WTC11 (cell line): ENCODE data around the gene CLIP2. TPM values are rescaled to one million over a fixed set of nuclear protein-coding genes. Genes with fewer than 3 reads are reported as not detected.
A peak's percentile ranks its signal among the peaks of the same experiment; 100 is the strongest.
"Not testable (repeated sequence)": the region's sequence is repeated elsewhere in the genome, so short reads cannot be mapped to it uniquely, and the experiment has no call there.

Source experiments
- ATAC-seq: fragments of 200-7000 bp; cut with Tn5 transposase; 2 replicates; pipeline ENCODE4 v1.10.0; 2021; ENCODE audit warnings: mild to moderate bottlenecking, moderate library complexity
- CTCF ChIA-PET: fragments of 300-600 bp; sonication (Branson Sonifier 250); formaldehyde crosslinking; loops from one replicate; lab custom pipeline; 2021; ENCODE audit warnings: antibody characterized with exemption; lab: Charles Lee
- POLR2A ChIA-PET: fragments of 350-600 bp; sonication (Branson Sonifier 250); formaldehyde crosslinking; loops from one replicate; lab custom pipeline; 2021; ENCODE audit warnings: antibody characterized with exemption; lab: Charles Lee
- DNase-seq: peaks from one replicate; pipeline ENCODE4 v3.0.0; 2021; ENCODE audit warnings: low spot score
- H3K27ac Mint-ChIP-seq: 2 replicates; pipeline ENCODE4 v1.8.0; 2021; ENCODE audit warnings: mixed read lengths
- H3K27me3 Mint-ChIP-seq: 2 replicates; pipeline ENCODE4 v1.8.0; 2021; ENCODE audit warnings: low read depth, mild to moderate bottlenecking, moderate library complexity, mixed read lengths
- H3K36me3 Mint-ChIP-seq: 2 replicates; pipeline ENCODE4 v1.8.0; 2021; ENCODE audit warnings: mixed read lengths
- H3K4me1 Mint-ChIP-seq: 2 replicates; pipeline ENCODE4 v1.8.0; 2022; ENCODE audit warnings: mixed read lengths
- H3K4me3 Mint-ChIP-seq: 2 replicates; pipeline ENCODE4 v1.8.0; 2021; ENCODE audit warnings: mild to moderate bottlenecking, moderate library complexity, mixed read lengths
- H3K9me3 Mint-ChIP-seq: 2 replicates; pipeline ENCODE4 v1.8.0; 2021; ENCODE audit warnings: mixed read lengths
- AFF4 ChIP-seq: sonication (generic); formaldehyde crosslinking; IDR thresholded peaks from 2 replicates; pipeline ENCODE4 v1.8.1; 2023; ENCODE audit warnings: mild to moderate bottlenecking, missing genetic modification reagents, borderline replicate concordance
- ATF3 ChIP-seq: sonication (generic); formaldehyde crosslinking; conservative IDR thresholded peaks from 2 replicates; pipeline ENCODE4 v1.8.1; 2022; ENCODE audit warnings: mild to moderate bottlenecking, missing genetic modification reagents
- CTCF ChIP-seq: fragments of 200-600 bp; IDR thresholded peaks from 2 replicates; pipeline ENCODE4 v1.8.0; 2022; ENCODE audit warnings: antibody characterized with exemption
- ERG ChIP-seq: fragments of 250-450 bp; sonication (Bioruptor Pico); IDR thresholded peaks from 2 replicates; pipeline ENCODE4 v1.8.0; 2021; ENCODE audit warnings: mild to moderate bottlenecking
- ESRRA ChIP-seq: sonication (generic); formaldehyde crosslinking; IDR thresholded peaks from 2 replicates; pipeline ENCODE4 v1.8.1; 2022; ENCODE audit warnings: mild to moderate bottlenecking, missing genetic modification reagents, borderline replicate concordance
- FOXP1 ChIP-seq: sonication (generic); formaldehyde crosslinking; IDR thresholded peaks from 2 replicates; pipeline ENCODE4 v1.8.0; 2022; ENCODE audit warnings: missing genetic modification reagents, mild to moderate bottlenecking, moderate library complexity, borderline replicate concordance
- GRHL2 ChIP-seq: fragments of 250-450 bp; sonication (Bioruptor Pico); IDR thresholded peaks from 2 replicates; pipeline ENCODE4 v1.8.0; 2022; ENCODE audit warnings: mild to moderate bottlenecking, moderate library complexity; ENCODE audit not compliant: insufficient replicate concordance, severe bottlenecking
- NR2C2 ChIP-seq: sonication (generic); formaldehyde crosslinking; IDR thresholded peaks from 2 replicates; pipeline ENCODE4 v1.8.0; 2022; ENCODE audit warnings: mild to moderate bottlenecking, missing genetic modification reagents
- TCF7 ChIP-seq: sonication (generic); formaldehyde crosslinking; IDR thresholded peaks from 2 replicates; pipeline ENCODE4 v1.8.0; 2022; ENCODE audit warnings: mild to moderate bottlenecking, low read depth, missing genetic modification reagents, moderate library complexity
- TEAD4 ChIP-seq: sonication (generic); formaldehyde crosslinking; IDR thresholded peaks from 2 replicates; pipeline ENCODE4 v1.8.0; 2022; ENCODE audit warnings: mild to moderate bottlenecking, missing genetic modification reagents
- ZNF121 ChIP-seq: sonication (generic); formaldehyde crosslinking; IDR thresholded peaks from 2 replicates; pipeline ENCODE4 v1.8.0; 2023; ENCODE audit warnings: missing genetic modification reagents
- ZNF138 ChIP-seq: sonication (generic); formaldehyde crosslinking; conservative IDR thresholded peaks from 2 replicates; pipeline ENCODE4 v1.8.1; 2022; ENCODE audit warnings: mild to moderate bottlenecking, moderate library complexity, missing genetic modification reagents
- total RNA-seq: library from RNA; stranded (reverse); gene quantifications from 3 replicates; pipeline ENCODE4 v1.2.3, GENCODE V29; 2021

Gene CLIP2
- total RNA-seq, 1 experiment from 2014 or later: 48.1 TPM

GRCh38 chr7:74338366-74339108 is 49.3 kb downstream of the CLIP2 start (continued):
- no peak for TF ChIP-seq CTCF
- TF ChIP-seq NR2C2 (CRISPR knock-in tag): no peak
- no peak for TF ChIP-seq TCF7 (CRISPR knock-in tag)

- CTCF ChIA-PET: interaction anchor here (1.0 kb wide), 1 partner anchor 133 kb away, joined by 3 read pairs; no protein-coding TSS in a partner anchor
- H3K36me3 Mint-ChIP-seq, H3K27ac Mint-ChIP-seq, H3K4me3 Mint-ChIP-seq, POLR2A ChIA-PET, H3K27me3 Mint-ChIP-seq, ATAC-seq, DNase-seq, H3K9me3 Mint-ChIP-seq, H3K4me1 Mint-ChIP-seq: not testable (repeated sequence)
- TF ChIP-seq ZNF121 (CRISPR knock-in tag): 0 out of 2 replicates have a peak, but pooled peaks have one; percentile 68
Measured at GRCh38 chr7:74339648-74340047, 50.4 kb downstream of the CLIP2 start.

GRCh38 chr7:74343281-74344131 is 54.3 kb downstream of the CLIP2 start:
- ATAC-seq (no peak), DNase-seq (no peak)
- Mint-ChIP-seq H3K9me3 (no peaks in the 10 kb centered on the region), H3K36me3 (peaks cover 18% of the 10 kb centered on the region), H3K4me1 (no peaks in the 10 kb centered on the region), H3K27me3 (no peaks in the 10 kb centered on the region), H3K4me3 (no peak overlapping the region), H3K27ac (no peak overlapping the region)
- POLR2A ChIA-PET: interaction anchor here (0.7 kb wide), 1 partner anchor 730 kb away, joined by 3 read pairs; no protein-coding TSS in a partner anchor
- CTCF ChIA-PET: interaction anchor here (1.2 kb wide), 1 partner anchor 57 kb away, joined by 4 read pairs; no protein-coding TSS in a partner anchor
- 0 out of 2 replicates have a peak, but pooled peaks have one; percentile 56 for TF ChIP-seq ZNF121 (CRISPR knock-in tag)
- no peak for TF ChIP-seq ERG (CRISPR knock-in tag)
- TF ChIP-seq TEAD4 (CRISPR knock-in tag): no peak
- TF ChIP-seq ZNF138 (CRISPR knock-in tag): no peak

GRCh38 chr7:74344132-74344496 is 54.9 kb downstream of the CLIP2 start:
- no peaks in the 10 kb centered on the region for H3K9me3 Mint-ChIP-seq
- no peak overlapping the region for H3K27ac Mint-ChIP-seq
- DNase-seq: no peak
- ChIA-PET POLR2A (no interaction called here), CTCF (interaction anchor here (1.2 kb wide), 1 partner anchor 57 kb away, joined by 4 read pairs; no protein-coding TSS in a partner anchor)
- no peak overlapping the region for H3K4me3 Mint-ChIP-seq
- H3K36me3 Mint-ChIP-seq: peaks cover 18% of the 10 kb centered on the region
- no peak for TF ChIP-seq ERG (CRISPR knock-in tag)
- TF ChIP-seq, all 79 proteins: peak for 0
- no peaks in the 10 kb centered on the region for H3K27me3 Mint-ChIP-seq
- ATAC-seq: no peak
- no peaks in the 10 kb centered on the region for H3K4me1 Mint-ChIP-seq

- ChIA-PET POLR2A (no interaction called here), CTCF (no interaction called here)
- Mint-ChIP-seq H3K9me3 (no peaks in the 10 kb centered on the region), H3K4me3 (no peak overlapping the region), H3K4me1 (no peaks in the 10 kb centered on the region), H3K27me3 (no peaks in the 10 kb centered on the region), H3K27ac (no peak overlapping the region), H3K36me3 (peaks cover 18% of the 10 kb centered on the region)
- ATAC-seq (no peak), DNase-seq (no peak)
- no peak for TF ChIP-seq AFF4 (CRISPR knock-in tag)
- TF ChIP-seq ATF3 (CRISPR knock-in tag): no peak
- TF ChIP-seq GRHL2 (CRISPR knock-in tag): no peak
- TF ChIP-seq ESRRA: no peak
- no peak for TF ChIP-seq FOXP1
Measured at GRCh38 chr7:74344786-74345185, 55.6 kb downstream of the CLIP2 start.
